ENCODE data around the gene ATP9A.

Gene ATP9A

GRCh38 chr20:51802170-51802751 is 34.1 kb upstream of the ATP9A start, which contains the start of gene SALL4:
Gene SALL4, minus strand, starts transcription at chr20:51802521. Its CDS starts 113 bp downstream, at chr20:51802408.
- TF ChIP-seq SIN3A (IDR thresholded peaks at IDR 0.05; ENCODE audit: borderline replicate concordance, insufficient read depth, low read length): no peak
- TF ChIP-seq POLR2AphosphoS5 (IDR thresholded peaks at IDR 0.05; ENCODE audit: low read depth, low read length): no peak
- TF ChIP-seq, protein P1, sequence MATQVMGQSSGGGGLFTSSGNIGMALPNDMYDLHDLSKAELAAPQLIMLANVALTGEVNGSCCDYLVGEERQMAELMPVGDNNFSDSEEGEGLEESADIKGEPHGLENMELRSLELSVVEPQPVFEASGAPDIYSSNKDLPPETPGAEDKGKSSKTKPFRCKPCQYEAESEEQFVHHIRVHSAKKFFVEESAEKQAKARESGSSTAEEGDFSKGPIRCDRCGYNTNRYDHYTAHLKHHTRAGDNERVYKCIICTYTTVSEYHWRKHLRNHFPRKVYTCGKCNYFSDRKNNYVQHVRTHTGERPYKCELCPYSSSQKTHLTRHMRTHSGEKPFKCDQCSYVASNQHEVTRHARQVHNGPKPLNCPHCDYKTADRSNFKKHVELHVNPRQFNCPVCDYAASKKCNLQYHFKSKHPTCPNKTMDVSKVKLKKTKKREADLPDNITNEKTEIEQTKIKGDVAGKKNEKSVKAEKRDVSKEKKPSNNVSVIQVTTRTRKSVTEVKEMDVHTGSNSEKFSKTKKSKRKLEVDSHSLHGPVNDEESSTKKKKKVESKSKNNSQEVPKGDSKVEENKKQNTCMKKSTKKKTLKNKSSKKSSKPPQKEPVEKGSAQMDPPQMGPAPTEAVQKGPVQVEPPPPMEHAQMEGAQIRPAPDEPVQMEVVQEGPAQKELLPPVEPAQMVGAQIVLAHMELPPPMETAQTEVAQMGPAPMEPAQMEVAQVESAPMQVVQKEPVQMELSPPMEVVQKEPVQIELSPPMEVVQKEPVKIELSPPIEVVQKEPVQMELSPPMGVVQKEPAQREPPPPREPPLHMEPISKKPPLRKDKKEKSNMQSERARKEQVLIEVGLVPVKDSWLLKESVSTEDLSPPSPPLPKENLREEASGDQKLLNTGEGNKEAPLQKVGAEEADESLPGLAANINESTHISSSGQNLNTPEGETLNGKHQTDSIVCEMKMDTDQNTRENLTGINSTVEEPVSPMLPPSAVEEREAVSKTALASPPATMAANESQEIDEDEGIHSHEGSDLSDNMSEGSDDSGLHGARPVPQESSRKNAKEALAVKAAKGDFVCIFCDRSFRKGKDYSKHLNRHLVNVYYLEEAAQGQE (IDR thresholded peaks at IDR 0.05; ENCODE audit: insufficient read depth in 1 of 2, low read depth in 2 of 2, low read length in 2 of 2): no peak
- TF ChIP-seq FOXP2 (optimal IDR thresholded peaks at IDR 0.05; ENCODE audit: borderline replicate concordance, extremely low read depth, extremely low read length, insufficient read depth): no peak
- TF ChIP-seq TAF1 (IDR thresholded peaks at IDR 0.05; ENCODE audit: borderline replicate concordance, insufficient read depth, low read length): no peak

- TF ChIP-seq SIN3A (IDR thresholded peaks at IDR 0.05; ENCODE audit: borderline replicate concordance, insufficient read depth, low read length) (no peak), POLR2AphosphoS5 (IDR thresholded peaks at IDR 0.05; ENCODE audit: low read depth, low read length) (no peak), TAF1 (IDR thresholded peaks at IDR 0.05; ENCODE audit: borderline replicate concordance, insufficient read depth, low read length) (no peak), FOXP2 (optimal IDR thresholded peaks at IDR 0.05; ENCODE audit: borderline replicate concordance, extremely low read depth, extremely low read length, insufficient read depth) (no peak)
- TF ChIP-seq, protein P1 (IDR thresholded peaks at IDR 0.05; ENCODE audit: insufficient read depth in 1 of 2, low read depth in 2 of 2, low read length in 2 of 2): no peak
These were observed 33.6 kb upstream of the ATP9A start for GRCh38 chr20:51801823-51802123.

- no peak for TF ChIP-seq SIN3A (IDR thresholded peaks at IDR 0.05; ENCODE audit: borderline replicate concordance, insufficient read depth, low read length)
- no peak for TF ChIP-seq POLR2AphosphoS5 (IDR thresholded peaks at IDR 0.05; ENCODE audit: low read depth, low read length)
- TF ChIP-seq TAF1 (IDR thresholded peaks at IDR 0.05; ENCODE audit: borderline replicate concordance, insufficient read depth, low read length): no peak
- no peak for TF ChIP-seq FOXP2 (optimal IDR thresholded peaks at IDR 0.05; ENCODE audit: borderline replicate concordance, extremely low read depth, extremely low read length, insufficient read depth)
- TF ChIP-seq, protein P1 (IDR thresholded peaks at IDR 0.05; ENCODE audit: insufficient read depth in 1 of 2, low read depth in 2 of 2, low read length in 2 of 2): no peak
These were observed 33.1 kb upstream of the ATP9A start for GRCh38 chr20:51801122-51801822.

DNA sequence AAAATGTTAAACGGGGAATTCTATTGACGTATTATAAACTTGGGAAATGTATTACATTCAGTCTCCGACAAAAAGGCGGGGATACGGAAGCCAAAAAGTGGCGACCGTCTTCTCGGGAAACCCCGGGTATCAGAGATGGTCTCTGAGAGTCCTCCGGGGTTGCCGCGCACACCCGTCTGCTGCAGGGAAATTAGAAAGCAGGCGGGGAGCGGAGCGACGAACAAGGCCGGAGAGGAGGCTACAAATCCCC is 32.6 kb upstream of the ATP9A start:
- no peak for TF ChIP-seq POLR2AphosphoS5 (IDR thresholded peaks at IDR 0.05; ENCODE audit: low read depth, low read length)
- TF ChIP-seq, protein P1 (IDR thresholded peaks at IDR 0.05; ENCODE audit: insufficient read depth in 1 of 2, low read depth in 2 of 2, low read length in 2 of 2): no peak
- TF ChIP-seq FOXP2 (optimal IDR thresholded peaks at IDR 0.05; ENCODE audit: borderline replicate concordance, extremely low read depth, extremely low read length, insufficient read depth): no peak
- no peak for TF ChIP-seq SIN3A (IDR thresholded peaks at IDR 0.05; ENCODE audit: borderline replicate concordance, insufficient read depth, low read length)
- no peak for TF ChIP-seq TAF1 (IDR thresholded peaks at IDR 0.05; ENCODE audit: borderline replicate concordance, insufficient read depth, low read length)

Measured in PFSK-1 (cell line).